ENCODE data around the gene PRRC2A.
"Not testable (repeated sequence)": the region's sequence is repeated elsewhere in the genome, so short reads cannot be mapped to it uniquely, and the experiment has no call there.

Gene PRRC2A

GRCh38 chr6:31586008-31586407 lies 34.5 kb upstream of the PRRC2A start, which contains the start of gene LST1:
Gene LST1 (plus strand): TSS chr6:31586277. CDS start chr6:31587300, 1,023 bp downstream.
- DNase-seq = no peak

- no peak for DNase-seq
Observed at GRCh38 chr6:31586599-31587281, 33.8 kb upstream of the PRRC2A start.

GRCh38 chr6:31587791-31588777 lies 32.4 kb upstream of the PRRC2A start:
- no peak for DNase-seq

GRCh38 chr6:31588871-31589650 lies 31.5 kb upstream of the PRRC2A start:
- DNase-seq = no peak

- DNase-seq = not testable (repeated sequence)
Observed at GRCh38 chr6:31590691-31591090, 29.8 kb upstream of the PRRC2A start.

- DNase-seq = no peak
Observed at GRCh38 chr6:31592396-31592771, 28.1 kb upstream of the PRRC2A start.

- DNase-seq = no peak
Observed at GRCh38 chr6:31597006-31597405, 23.5 kb upstream of the PRRC2A start.

- DNase-seq = no peak
Observed at GRCh38 chr6:31607317-31607716, 13.2 kb upstream of the PRRC2A start.

- DNase-seq = no peak
Observed at GRCh38 chr6:31609519-31610406, 10.8 kb upstream of the PRRC2A start.

- DNase-seq = no peak
Observed at GRCh38 chr6:31610968-31611367, 9.5 kb upstream of the PRRC2A start.

- no peak for DNase-seq
Observed at GRCh38 chr6:31614075-31614619, 6.4 kb upstream of the PRRC2A start.

GRCh38 chr6:31614684-31615578 lies 5.6 kb upstream of the PRRC2A start, which contains the start of gene AIF1:
Gene AIF1 (plus strand): TSS chr6:31615234. CDS start chr6:31615330, 96 bp downstream.
- no peak for DNase-seq

- DNase-seq = no peak
Observed at GRCh38 chr6:31615748-31616147, 4.8 kb upstream of the PRRC2A start.

GRCh38 chr6:31617010-31617409 lies 3.5 kb upstream of the PRRC2A start:
- no peak for DNase-seq

- DNase-seq = peak; percentile 99
Observed at GRCh38 chr6:31619805-31620585, 520 bp upstream of the PRRC2A start.

- DNase-seq = no peak
Observed at GRCh38 chr6:31621320-31621939, 915 bp downstream of the PRRC2A start.

- no peak for DNase-seq
Observed at GRCh38 chr6:31621991-31622390, 1.5 kb downstream of the PRRC2A start.

- no peak for DNase-seq
Observed at GRCh38 chr6:31622684-31623091, 2.2 kb downstream of the PRRC2A start.

- no peak for DNase-seq
Observed at GRCh38 chr6:31624070-31624469, 3.6 kb downstream of the PRRC2A start.

Measured in NCI-H510A (cell line).